ENCODE results near the gene DBX2.
"Not testable (repeated sequence)": the region's sequence is repeated elsewhere in the genome, so short reads cannot be mapped to it uniquely, and the experiment has no call there.

The DBX2 gene

DNA sequence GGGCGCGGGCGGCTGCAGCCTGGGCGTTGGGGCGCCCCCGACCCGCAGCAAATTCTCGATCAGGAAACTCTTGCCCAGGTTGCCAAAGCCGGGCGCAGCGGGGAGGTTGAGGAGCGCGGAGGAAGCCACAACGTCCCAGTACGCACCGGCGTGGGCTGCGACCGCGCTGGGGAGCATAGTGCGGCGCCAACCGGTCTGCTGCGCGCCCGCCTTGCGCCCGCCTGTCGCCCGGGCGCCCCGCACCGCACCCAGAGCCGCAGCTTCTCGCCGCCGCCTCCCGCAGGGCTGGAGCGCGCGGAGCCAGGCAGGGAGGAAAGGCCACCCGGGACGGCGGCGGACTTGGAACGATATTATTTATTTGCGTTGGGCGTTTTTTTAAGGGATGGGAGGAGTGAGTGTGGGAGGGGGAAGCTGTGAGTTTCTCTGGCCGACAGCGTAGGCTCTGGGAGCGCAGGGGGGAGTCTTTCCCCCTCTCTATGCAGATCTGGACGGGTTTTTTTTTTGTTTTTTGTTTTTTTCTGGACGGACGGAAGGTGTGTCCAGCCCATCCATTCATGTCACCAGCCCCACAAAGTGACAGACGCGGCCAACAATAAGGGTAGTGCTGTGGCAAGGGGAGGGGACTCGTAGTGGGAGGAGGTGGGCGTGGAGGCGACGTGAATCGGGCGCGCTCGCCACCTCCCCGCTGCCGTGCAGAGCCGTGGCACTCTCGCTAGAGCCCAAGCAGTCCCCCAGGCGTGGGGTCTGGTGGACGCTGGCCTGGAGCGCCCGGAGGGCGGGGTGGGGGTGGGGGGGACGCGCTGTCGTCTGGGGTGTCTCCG lies at the start of gene DBX2:
Gene DBX2, minus strand, starts transcription at position 349 of the 821 bp plus-strand sequence. Its CDS starts 172 bp downstream, at position 177.
- Mint-ChIP-seq H3K4me1 (ENCODE audit: low read depth) (no peaks in the 10 kb centered on the region), H3K9me3 (ENCODE audit: low read depth) (no peaks in the 10 kb centered on the region), H3K27me3 (peaks cover 29% of the 10 kb centered on the region), H3K4me3 (peak within 1 kb of the TSS; percentile 46), H3K36me3 (no peaks in the 10 kb centered on the region), H3K27ac (no peak within 1 kb of the TSS)

- Mint-ChIP-seq H3K27ac (no peak overlapping the region), H3K4me3 (no peak overlapping the region), H3K27me3 (peaks cover 19% of the 10 kb centered on the region), H3K9me3 (ENCODE audit: low read depth) (no peaks in the 10 kb centered on the region), H3K4me1 (ENCODE audit: low read depth) (no peaks in the 10 kb centered on the region), H3K36me3 (no peaks in the 10 kb centered on the region)
Measured at GRCh38 chr12:45098766-45099165, 47.9 kb upstream of the DBX2 start.

DNA sequence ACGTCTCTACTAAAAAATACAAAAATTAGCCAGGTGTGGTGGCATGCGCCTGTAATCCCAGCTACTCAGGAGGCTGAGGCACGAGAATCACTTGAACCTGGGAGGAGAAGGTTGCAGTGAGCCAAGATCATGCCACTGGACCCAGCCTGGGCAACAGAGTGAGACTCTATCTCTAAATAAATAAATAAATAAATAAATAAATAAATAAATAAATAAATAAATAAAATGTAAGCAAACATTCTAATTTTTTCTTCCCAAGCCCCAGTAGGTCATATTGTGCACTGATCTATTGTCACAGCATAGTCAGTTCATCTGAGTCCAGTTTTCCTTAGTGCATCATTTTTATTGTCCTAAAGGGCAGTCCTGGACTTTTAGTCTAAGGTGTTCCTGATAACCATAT lies 44.5 kb upstream of the DBX2 start:
- not testable (repeated sequence) for H3K4me1 Mint-ChIP-seq (ENCODE audit: low read depth); H3K27ac Mint-ChIP-seq; H3K36me3 Mint-ChIP-seq; H3K9me3 Mint-ChIP-seq (ENCODE audit: low read depth); H3K4me3 Mint-ChIP-seq
- H3K27me3 Mint-ChIP-seq = peaks cover 22% of the 10 kb centered on the region

DNA sequence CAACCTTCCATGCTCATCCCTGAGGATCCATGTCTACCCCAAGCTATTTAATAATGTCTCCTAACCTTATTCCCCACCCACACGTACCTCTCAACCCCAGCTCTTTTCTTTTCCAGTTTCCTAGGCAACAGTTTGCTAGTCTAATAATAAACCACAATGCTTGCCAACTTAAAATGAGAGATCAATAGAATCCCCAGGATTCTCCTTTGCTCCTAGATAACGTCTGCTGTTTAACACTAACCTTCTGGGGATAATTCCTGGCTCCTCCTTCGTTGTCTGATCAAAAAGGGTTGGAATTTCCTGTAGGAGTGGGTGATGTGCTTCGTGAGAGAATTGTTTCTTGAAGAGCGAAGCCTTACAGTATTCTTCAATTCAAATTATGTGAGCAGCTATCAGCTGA lies 42.2 kb upstream of the DBX2 start:
- Mint-ChIP-seq H3K4me3 (no peak overlapping the region), H3K27ac (no peak overlapping the region), H3K27me3 (peaks cover 19% of the 10 kb centered on the region), H3K36me3 (no peaks in the 10 kb centered on the region), H3K9me3 (ENCODE audit: low read depth) (no peaks in the 10 kb centered on the region), H3K4me1 (ENCODE audit: low read depth) (no peaks in the 10 kb centered on the region)

DNA sequence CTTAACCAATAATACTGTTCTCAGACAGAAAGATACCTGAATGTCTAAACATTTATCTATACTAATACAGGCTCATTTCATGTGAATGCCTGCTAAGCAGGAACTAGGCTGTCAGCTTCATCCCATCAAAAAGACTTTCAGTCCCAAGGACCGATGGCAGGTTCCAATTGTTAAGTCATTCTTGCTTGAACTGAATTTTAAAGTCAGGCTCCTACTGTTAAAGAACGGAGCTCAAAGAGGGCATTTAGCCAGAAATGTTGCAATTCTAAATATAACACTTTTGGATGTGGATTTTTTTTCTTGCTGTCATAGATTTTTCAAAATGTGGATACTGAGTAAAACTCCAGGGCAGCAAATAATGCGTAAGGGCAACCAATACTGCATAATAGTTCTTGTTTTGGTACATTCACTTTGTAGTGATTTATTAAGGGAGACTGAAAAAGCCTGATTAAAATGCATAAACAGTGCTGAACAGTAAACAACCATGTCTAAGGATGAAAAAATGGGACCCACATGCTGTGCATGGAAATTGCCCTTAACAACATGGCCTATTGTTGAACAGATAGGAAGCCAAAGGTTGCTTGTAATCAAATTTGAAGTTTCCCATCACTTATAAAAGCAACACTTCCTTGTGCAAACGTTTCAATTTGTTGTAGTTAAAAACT lies 38.6 kb upstream of the DBX2 start:
- Mint-ChIP-seq H3K9me3 (ENCODE audit: low read depth) (peaks cover 5% of the 10 kb centered on the region), H3K27ac (no peak overlapping the region), H3K36me3 (peaks cover 3% of the 10 kb centered on the region), H3K4me3 (no peak overlapping the region), H3K27me3 (peaks cover 22% of the 10 kb centered on the region), H3K4me1 (ENCODE audit: low read depth) (no peaks in the 10 kb centered on the region)

DNA sequence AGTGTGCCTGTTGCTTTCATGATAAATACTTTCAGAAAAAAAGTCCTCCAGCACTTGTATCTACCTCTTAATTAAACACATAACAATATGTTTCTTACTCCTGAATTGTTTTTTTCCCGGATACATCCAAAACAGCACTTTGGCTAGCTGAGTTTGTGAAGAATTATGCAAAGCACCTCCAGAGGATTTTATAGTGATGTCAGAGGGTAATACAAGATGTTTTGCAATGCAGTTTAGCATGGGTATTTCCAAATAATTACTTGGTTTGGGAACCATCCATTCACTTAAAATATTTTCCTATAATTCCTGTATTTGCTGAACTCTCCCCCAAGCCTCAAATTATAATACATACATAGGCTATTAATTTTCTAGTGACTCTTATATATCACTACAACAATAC lies 37.7 kb upstream of the DBX2 start:
- peaks cover 3% of the 10 kb centered on the region for H3K36me3 Mint-ChIP-seq
- no peaks in the 10 kb centered on the region for H3K4me1 Mint-ChIP-seq (ENCODE audit: low read depth)
- peaks cover 5% of the 10 kb centered on the region for H3K9me3 Mint-ChIP-seq (ENCODE audit: low read depth)
- peaks cover 19% of the 10 kb centered on the region for H3K27me3 Mint-ChIP-seq
- no peak overlapping the region for H3K27ac Mint-ChIP-seq
- no peak overlapping the region for H3K4me3 Mint-ChIP-seq

DNA sequence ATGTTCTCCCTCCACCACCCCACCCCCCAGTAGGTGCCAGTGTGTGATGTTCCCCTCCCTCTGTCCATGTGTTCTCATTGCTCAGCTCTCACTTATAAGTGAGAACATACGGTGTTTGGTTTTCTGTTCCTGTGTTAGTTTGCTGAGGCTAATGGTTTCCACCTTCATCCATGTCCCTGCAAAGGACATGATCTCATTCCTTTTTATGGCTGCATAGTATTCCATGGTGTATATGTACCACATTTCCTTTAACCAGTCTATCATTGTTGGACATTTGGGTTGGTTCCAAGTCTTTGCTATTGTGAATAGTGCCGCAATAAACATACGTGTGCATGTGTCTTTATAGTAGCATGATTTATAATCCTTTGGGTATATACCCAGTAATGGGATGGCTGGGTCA lies 33.3 kb upstream of the DBX2 start:
- H3K4me1 Mint-ChIP-seq (ENCODE audit: low read depth); H3K27ac Mint-ChIP-seq; H3K27me3 Mint-ChIP-seq; H3K9me3 Mint-ChIP-seq (ENCODE audit: low read depth); H3K4me3 Mint-ChIP-seq; H3K36me3 Mint-ChIP-seq: not testable (repeated sequence)

DNA sequence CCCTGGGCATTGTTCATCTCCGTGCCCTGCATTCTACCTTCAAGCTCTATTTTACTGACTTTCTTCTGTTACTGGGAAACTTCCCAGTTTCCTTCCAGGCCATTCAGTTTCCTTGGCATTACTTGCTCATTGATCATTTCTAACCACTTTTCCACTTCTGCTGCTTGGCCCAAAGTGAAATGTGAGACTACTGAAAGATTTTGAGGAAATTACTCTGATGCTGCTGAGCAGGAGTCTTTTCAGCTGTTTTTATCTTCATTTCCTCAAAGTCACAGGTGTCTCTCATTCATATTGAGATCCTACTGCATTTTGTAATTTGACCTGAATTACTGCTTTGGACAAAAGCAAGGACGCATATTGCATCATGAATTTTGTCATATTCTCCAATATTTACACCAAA lies 26.4 kb upstream of the DBX2 start:
- Mint-ChIP-seq H3K4me3 (no peak overlapping the region), H3K36me3 (no peaks in the 10 kb centered on the region), H3K27me3 (peaks cover 8% of the 10 kb centered on the region), H3K27ac (no peak overlapping the region), H3K4me1 (ENCODE audit: low read depth) (no peaks in the 10 kb centered on the region), H3K9me3 (ENCODE audit: low read depth) (no peaks in the 10 kb centered on the region)

GRCh38 chr12:45076417-45077026 lies 25.6 kb upstream of the DBX2 start:
- H3K27me3 Mint-ChIP-seq = peaks cover 8% of the 10 kb centered on the region
- no peaks in the 10 kb centered on the region for H3K9me3 Mint-ChIP-seq (ENCODE audit: low read depth)
- no peaks in the 10 kb centered on the region for H3K4me1 Mint-ChIP-seq (ENCODE audit: low read depth)
- H3K27ac Mint-ChIP-seq = no peak overlapping the region
- H3K4me3 Mint-ChIP-seq = no peak overlapping the region
- H3K36me3 Mint-ChIP-seq = no peaks in the 10 kb centered on the region

DNA sequence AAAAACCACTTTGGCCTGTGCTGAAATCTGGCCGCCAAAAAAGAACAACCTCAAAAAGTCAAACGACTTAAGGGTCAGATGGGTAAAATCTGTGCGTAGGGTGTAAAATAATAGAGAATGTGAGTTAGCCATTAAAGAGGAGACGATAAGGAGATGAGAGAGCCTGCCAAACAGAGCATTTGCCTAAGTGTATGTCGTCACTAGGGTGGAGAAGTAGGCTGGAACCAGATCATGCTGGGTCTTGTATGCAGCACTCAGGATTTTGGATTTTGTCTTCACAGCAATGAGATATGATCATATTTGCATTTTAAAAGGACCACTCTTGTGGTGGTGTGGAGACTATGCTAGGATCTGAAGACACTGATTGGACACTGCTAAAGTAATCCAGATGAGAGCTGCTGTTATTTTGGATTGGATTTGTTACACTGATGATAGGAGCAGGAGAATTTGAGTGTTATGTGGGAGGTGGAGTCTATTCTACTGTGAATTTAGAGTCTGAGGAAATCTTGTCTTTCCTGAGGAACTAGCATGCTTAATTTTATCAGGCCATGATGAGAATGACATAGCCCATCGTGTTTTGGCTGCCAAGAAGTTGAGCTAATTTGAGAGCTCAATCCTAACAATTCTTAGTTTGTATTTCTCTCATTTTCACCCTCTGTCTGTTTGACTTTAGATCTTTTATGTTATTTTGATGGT lies 24.8 kb upstream of the DBX2 start:
- no peaks in the 10 kb centered on the region for H3K9me3 Mint-ChIP-seq (ENCODE audit: low read depth)
- H3K27ac Mint-ChIP-seq = no peak overlapping the region
- H3K4me1 Mint-ChIP-seq (ENCODE audit: low read depth) = no peaks in the 10 kb centered on the region
- H3K4me3 Mint-ChIP-seq = no peak overlapping the region
- H3K36me3 Mint-ChIP-seq = no peaks in the 10 kb centered on the region
- H3K27me3 Mint-ChIP-seq = peaks cover 8% of the 10 kb centered on the region

GRCh38 chr12:45065125-45065626 lies 14.3 kb upstream of the DBX2 start:
- no peaks in the 10 kb centered on the region for H3K4me1 Mint-ChIP-seq (ENCODE audit: low read depth)
- H3K4me3 Mint-ChIP-seq = no peak overlapping the region
- H3K27me3 Mint-ChIP-seq = peaks cover 16% of the 10 kb centered on the region
- H3K9me3 Mint-ChIP-seq (ENCODE audit: low read depth) = peaks cover 14% of the 10 kb centered on the region
- no peak overlapping the region for H3K27ac Mint-ChIP-seq
- H3K36me3 Mint-ChIP-seq = peaks cover 2% of the 10 kb centered on the region

DNA sequence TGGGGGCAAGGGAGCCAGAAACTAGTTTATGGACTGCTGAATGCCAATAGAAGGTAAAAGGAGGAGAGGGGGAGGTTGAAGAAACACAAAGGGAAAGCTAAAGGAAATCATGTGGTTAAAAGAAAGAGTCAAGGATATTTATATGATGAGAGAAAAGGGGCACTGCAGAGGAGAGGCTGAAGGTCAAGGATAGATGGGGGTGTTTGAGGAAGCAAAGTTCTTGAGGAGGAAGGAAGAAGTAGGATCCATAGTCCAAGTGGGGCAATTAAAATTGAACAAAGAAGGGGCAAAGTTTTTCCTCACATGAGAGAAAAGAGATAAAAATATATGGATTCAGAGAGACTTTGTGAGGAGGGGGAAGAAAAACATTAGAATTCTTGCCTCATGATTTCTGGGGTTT lies 10.1 kb upstream of the DBX2 start:
- Mint-ChIP-seq H3K9me3 (ENCODE audit: low read depth) (peaks cover 5% of the 10 kb centered on the region), H3K4me1 (ENCODE audit: low read depth) (no peaks in the 10 kb centered on the region), H3K4me3 (no peak overlapping the region), H3K27ac (peak overlapping the region; percentile 14), H3K27me3 (peaks cover 17% of the 10 kb centered on the region), H3K36me3 (no peaks in the 10 kb centered on the region)

- Mint-ChIP-seq H3K4me3 (peak overlapping the region; percentile 33), H3K4me1 (ENCODE audit: low read depth) (no peaks in the 10 kb centered on the region), H3K36me3 (no peaks in the 10 kb centered on the region), H3K27ac (no peak overlapping the region), H3K27me3 (peaks cover 28% of the 10 kb centered on the region), H3K9me3 (ENCODE audit: low read depth) (no peaks in the 10 kb centered on the region)
Measured at GRCh38 chr12:45051572-45052125, 750 bp upstream of the DBX2 start.

DNA sequence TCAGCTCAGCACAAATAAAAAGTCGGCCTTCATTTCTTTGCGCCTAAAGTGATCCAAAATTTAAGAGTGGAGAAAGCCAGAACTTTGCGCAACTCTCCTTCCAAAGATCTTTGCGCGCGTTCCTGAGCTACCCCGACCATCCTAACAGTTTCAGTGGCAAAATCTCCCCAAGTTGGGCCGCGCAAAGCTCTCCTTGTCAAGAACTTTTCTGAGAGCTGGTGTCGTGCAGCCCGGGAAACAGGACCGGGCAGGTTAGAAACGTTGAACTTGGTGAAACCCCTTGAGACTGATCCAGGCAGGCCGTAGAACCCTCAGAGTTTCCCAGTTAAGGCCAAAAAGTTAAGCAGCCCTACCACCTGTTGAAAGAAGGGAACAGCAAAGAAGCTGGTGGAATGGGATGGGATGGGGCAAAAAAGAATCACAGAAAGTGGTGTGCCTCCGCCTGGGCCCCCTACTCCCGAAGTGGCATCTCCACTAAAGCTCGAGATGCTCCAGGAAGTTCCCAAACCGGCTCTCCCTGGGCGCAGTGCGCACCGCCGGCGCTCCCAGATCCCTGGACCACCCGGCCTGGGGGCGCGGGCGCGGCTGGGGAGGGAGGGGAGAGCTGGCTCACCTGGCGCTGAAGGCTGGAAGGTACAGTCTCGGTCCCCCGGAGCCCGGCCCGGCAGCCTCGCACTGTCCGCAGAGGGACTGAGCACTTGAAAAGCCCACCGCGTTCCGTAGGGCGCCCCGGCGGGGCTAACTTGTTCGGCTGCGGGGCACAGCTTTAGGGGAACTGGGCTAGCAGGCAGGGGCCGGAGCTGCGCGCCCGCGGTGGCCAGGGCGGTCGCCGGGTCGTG lies 768 bp downstream of the DBX2 start:
- Mint-ChIP-seq H3K27ac (no peak overlapping the region), H3K9me3 (ENCODE audit: low read depth) (no peaks in the 10 kb centered on the region), H3K4me3 (peak overlapping the region; percentile 46), H3K4me1 (ENCODE audit: low read depth) (no peaks in the 10 kb centered on the region), H3K27me3 (peaks cover 29% of the 10 kb centered on the region), H3K36me3 (no peaks in the 10 kb centered on the region)

All from activated naive CD8-positive, alpha-beta T cell (primary cell).